C4-2B (cell line): ENCODE results near the gene NPTX2.

Experiments
- ZFX ChIP-seq: fragments of 450-650 bp; IDR thresholded peaks from 2 replicates; pipeline ENCODE4 v1.6.1; 2017
- TF ChIP-seq, protein P1 (sequence below): fragments of 450-650 bp; conservative IDR thresholded peaks from 2 replicates; pipeline ENCODE4 v1.5.1; 2017; ENCODE audit warnings: mild to moderate bottlenecking

- TF ChIP-seq, protein P1, sequence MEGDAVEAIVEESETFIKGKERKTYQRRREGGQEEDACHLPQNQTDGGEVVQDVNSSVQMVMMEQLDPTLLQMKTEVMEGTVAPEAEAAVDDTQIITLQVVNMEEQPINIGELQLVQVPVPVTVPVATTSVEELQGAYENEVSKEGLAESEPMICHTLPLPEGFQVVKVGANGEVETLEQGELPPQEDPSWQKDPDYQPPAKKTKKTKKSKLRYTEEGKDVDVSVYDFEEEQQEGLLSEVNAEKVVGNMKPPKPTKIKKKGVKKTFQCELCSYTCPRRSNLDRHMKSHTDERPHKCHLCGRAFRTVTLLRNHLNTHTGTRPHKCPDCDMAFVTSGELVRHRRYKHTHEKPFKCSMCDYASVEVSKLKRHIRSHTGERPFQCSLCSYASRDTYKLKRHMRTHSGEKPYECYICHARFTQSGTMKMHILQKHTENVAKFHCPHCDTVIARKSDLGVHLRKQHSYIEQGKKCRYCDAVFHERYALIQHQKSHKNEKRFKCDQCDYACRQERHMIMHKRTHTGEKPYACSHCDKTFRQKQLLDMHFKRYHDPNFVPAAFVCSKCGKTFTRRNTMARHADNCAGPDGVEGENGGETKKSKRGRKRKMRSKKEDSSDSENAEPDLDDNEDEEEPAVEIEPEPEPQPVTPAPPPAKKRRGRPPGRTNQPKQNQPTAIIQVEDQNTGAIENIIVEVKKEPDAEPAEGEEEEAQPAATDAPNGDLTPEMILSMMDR = no peak
- no peak for TF ChIP-seq ZFX
Observed at GRCh38 chr7:98621573-98622482, 4.7 kb downstream of the NPTX2 start.
